ENCODE measurements around the gene ARHGDIA.
A peak's percentile ranks its signal among the peaks of the same experiment; 100 is the strongest.

ARHGDIA gene

DNA sequence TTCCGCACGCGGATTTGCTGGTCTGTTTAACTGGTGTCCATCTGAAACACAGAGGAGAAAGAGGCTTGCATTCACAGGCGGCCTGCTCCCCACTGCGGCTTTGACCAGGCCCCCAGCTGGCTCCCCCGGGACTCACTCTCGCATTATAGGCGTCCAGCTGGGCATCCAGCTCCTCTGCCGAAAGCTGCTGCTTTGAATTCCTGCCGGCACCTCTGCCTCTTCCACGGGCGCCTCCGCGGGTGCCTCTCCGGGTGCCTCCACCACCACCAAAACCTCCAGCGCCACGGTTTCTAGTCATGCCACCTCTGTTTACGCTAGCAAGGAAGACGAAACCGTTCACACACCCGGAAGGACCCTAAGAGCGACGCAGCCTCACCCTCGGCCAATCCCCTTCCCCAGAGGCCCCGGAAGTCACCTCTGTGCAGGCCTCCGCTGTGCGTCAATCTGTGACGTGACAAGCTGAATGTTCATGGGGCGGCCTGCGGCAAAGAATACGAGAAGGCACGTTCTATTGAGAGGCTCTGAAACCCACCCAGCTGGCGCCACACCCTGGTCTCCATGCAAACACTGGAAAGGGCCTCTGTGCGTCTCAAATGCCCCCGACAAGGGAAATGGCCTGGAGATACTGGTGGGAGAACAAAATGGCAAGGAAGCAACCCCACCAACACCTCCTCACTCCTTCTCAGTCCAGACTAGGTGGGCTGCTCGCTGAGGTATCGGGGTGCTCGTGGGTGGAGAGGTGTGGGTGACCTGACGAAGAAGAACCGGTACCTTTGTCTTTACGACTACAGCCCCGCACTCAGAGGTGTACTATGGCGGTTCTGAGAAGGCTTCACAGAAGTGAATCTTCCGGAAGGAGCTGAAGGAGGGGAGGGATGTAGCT, 17.2 kb upstream of the ARHGDIA start:
- no peak for DNase-seq

- DNase-seq, result no peak
These were observed 14.9 kb upstream of the ARHGDIA start for GRCh38 chr17:81885869-81886548.

DNA sequence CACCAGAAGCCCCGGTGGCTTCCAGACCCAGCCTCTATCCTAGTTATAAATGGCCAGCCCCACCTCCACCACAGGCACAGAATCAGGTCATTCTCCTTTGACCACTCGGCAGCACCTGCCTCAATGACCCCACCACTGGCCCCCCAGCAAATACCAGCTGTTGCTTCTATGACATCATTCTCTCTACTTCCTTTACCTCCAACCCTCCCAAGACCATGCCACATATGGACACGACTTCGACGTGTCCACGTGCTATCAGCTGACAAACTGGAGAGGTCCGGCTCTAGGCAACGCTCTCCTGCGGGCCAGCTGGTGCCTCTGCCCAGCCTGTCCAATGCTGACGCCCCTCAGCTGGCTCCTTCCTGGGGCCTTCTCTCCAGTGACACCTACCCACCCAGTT, 14.3 kb upstream of the ARHGDIA start:
- no peak for DNase-seq

- DNase-seq, result no peak
These were observed 13.8 kb upstream of the ARHGDIA start for GRCh38 chr17:81884968-81885367.

GRCh38 chr17:81884520-81884919, 13.4 kb upstream of the ARHGDIA start:
- DNase-seq, result no peak

GRCh38 chr17:81879121-81879520, 8.0 kb upstream of the ARHGDIA start:
- no peak for DNase-seq

- DNase-seq, result no peak
These were observed 7.2 kb upstream of the ARHGDIA start for GRCh38 chr17:81878294-81878693.

DNA sequence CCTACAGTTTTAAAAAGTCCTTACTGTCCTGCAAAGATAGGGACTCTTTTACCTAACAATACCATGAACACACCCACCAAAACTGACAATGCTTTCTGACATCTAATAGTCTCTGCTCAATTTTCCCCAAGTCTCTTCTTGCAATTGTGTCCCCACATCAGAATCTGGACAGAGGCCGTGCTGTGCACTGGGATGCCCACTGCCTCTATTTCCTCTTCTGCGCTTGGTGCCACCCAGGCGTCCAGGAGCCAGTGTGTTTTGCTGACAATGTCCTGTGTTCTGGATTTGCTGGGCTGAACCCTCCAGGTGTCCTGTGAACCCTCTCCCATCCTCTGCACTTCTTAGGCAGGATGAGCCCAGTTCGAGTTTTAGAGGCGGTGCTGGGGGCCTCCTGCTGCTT, 6.4 kb upstream of the ARHGDIA start:
- no peak for DNase-seq

DNA sequence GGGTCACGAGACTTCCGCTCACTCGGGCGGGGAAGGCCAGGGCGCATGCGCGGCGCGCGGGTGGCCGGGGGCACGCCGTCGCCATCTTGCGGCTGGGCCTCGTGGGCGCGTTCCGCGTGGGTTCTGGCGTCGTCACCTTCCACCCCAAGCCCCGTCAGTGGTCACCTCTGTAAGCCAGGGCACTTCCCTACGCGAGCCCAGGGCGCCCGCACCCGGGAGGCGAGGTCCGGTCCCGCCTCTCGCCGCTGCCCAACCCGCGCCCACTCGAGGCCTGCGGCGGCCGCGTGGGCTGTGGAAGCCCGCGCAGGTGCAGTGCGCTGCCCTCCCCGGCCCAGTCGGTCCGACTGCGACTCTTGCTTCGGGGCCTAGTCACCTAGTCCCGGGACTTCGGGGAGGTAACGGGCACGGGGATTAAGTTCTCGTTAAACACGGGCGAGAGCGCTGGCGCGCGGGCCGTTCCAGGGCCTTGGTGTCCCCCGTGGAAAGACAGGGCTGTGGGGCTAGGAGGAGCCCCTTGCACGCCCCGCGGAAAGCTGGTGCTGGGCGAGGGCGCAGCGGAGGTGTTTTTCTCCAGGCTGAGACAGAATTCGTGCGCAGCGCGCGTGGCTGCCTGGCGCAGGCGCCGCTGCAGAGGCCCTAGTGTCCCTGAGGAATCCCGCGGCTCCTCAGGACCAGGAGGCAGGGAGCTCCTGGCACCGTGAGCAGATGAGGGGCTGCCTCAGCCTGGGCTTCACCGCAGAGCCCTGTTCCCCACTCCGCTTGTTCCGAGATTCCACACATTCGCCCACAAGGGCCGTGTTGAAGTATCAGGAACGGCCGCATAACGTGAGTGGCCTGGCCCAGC, 472 bp upstream of the ARHGDIA start:
- peak; percentile 95 for DNase-seq

DNA sequence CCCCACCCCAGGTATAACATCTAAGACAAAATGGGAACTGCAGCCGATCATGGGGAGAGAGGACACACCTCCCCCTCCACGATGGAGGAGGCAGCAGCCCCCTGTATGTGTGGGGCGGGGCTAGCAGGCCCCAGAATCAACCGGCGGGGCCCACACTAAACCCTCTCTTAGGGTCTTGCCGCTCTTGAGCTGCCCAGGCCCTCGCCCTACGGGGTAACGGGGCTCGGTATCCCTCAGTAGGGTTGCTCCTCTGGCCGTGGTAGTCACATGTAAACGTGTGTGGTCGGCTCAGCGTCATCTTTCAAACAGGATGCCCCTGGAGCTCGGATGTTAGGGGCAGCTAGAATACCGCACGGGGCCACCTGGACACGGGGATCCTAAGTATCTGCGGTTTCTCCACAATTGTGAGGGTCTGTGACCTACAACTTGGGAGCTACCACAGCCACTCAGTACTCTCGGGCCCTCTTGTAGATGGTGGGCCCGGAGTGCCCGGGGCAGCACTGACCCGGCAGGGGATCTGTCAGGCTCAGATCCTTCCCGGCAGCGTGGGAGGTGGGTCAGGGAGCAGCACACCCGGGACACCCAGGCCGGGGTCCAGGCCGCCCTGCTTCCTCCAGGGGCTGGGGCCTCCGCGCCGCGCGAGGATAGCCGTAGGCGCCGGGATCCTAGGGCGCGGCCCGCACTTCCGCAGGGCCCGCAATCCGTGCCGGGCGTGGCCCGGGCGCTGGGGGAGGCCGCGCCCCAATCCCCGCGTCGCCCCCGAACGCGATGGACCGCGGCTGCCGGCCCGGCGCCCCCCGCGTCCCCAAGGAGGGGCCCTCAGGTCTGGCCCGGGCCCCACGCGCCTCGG, 781 bp downstream of the ARHGDIA start:
- peak; percentile 43 for DNase-seq

DNA sequence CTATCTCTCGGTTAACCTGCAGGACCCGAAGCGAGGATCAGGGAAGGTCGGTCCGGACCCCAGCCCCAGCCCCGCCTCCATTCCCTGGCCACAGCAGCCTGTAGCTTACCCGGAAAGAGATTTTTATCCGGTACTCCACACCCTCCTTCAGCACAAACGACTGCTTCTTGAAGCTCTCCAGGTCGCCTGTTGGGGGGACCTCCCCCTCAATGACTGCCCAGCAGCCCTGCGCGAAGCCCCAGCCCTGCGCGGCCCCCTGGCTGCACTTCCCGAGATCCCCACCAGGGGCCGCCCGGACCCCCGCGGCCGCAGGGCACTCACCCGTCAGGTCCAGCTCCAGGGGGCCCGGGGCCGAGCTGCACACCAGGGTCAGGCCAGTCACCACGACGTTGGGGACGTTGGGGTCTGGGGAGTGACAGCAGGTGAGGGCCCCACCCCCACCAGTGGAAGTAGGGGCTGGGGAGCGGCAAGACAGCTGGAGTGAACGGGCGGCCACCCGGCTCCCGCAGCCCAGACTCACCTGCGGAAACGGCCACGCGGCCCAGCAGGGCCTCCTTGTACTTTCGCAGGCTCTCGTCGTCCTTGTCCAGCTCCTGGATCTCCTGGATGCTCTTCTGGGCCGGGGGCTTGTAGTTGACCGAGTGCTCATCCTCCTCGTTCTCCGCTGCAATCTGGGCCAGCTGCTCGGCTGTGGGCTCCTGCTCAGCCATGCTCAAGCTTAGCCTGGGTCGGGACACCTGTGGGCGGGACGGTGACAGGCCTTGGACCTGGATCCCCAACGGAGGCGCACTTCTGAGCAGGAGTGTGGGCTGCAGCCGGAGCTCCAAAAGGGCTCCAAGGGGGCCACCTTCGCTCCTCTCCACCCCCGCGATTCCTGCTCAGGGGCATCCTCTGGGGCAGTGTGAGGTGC, 1.7 kb downstream of the ARHGDIA start:
- peak; percentile 43 for DNase-seq

DNA sequence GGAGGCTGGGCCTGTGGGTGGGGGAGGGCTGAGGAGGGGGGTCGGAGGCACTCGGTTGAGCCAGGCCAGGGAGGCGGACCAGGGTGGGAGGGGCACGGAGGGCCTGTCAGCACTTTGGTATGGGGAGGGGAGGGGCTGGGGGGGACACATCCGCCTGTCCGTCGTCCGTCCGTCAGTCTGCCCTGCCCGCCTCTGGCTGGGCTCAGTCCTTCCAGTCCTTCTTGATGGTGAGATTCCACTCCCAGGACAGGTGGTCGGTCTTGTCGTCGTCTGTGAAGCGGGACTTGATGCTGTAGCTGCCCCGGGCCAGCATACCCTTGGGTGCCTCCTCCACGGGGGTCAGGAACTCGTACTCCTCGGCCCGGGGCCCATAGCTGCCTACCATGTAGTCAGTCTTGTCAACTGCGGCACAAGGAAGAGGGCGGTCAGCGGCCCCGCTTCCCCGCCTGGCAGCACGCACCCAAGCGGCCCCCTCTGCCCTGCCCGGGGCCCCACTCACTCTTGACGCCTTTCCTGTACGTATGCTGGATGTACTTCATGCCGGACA, 2.4 kb downstream of the ARHGDIA start:
- no peak for DNase-seq

DNA sequence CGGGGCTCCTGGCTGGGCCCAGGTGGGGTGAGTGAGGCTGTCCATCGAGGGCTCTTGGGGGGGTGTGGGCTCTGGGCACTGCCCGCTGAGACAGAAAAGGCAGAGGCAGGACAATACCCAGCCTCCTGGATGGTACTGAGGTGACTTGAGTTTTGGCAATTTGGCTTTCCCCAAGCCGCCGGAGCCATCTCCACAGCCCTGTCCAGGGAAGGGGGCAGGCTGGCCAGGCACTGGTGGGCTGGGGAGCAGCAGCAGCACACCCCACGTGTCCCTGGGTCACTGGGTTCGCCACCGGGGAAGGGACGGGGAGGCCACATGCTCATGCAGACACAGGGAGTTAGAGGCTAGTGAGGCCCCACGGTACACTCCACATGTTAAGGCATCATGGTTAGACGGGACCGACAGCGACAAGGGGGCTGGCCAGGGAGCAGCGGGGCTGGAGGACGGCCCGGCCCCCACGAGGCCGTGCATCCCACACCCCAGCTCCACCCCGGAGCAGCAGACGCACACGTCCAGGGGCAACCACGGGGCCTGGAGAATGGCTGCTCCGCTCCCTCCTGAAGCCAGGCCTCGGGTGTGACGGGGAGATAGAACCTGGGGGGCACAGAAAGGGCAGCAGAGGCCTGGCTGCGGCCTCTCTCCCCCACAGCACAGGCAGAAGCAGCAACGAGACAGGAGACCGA, 3.0 kb downstream of the ARHGDIA start:
- no peak for DNase-seq

- no peak for DNase-seq
These were observed 3.8 kb downstream of the ARHGDIA start for GRCh38 chr17:81867170-81867990.

GRCh38 chr17:81866440-81867169, 4.5 kb downstream of the ARHGDIA start:
- DNase-seq, result no peak

DNA sequence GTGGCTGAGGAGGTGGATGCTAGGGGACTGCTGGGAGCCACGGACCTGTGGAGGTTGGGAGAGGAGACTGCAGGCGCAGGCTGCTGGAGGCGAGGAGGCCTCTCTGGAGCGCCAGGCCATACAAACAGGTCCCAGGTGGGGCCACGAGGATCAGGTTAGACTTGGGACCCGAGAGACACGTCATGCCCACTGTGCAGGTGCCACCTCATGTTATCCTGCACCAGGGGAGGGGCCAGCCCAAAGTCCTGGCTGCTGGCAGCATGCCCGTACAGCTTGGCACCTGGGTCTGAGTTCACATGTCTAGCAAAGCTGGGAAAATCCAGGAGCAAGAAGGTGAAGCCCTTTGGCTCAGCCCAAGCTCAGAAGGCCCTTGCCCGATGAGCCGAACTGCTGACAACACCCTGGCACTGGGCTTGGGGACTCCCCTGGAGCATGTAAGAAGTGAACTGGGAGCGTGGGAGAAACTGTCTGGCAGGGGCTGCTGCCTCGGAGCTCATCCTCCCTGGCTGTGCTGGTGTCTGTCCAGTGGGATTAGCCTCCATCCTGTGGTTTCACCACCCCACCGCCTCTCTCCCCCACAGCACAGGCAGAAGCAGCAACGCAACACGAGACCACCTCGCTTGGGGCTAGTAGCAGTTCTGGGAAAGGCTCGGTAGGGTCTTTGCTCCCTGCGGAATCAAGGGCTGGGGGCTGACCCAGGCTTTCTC, 5.3 kb downstream of the ARHGDIA start:
- DNase-seq, result peak; percentile 19

DNA sequence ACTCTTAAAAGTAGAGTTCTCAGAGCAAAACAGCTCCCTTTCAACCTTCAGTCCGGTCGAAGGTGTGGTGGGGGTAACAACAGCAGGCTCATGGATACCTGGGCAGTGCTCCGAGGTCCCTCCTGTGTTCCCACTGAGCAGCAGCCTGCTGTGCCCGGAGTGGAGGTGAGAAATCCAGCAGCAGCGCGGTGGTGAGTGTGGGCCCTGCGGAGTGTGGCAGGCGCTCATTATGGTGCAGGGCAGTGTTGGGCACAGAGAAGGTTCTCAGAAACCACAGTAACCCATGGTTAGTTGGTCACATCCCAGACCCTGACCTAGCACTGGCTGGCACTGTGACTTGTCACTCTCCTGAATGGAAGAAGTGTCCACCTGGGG, 5.8 kb downstream of the ARHGDIA start:
- no peak for DNase-seq
